Hepatocyte (in vitro differentiated cells): ENCODE results near the gene CROCC.

Experiments used
- CTCF ChIP-seq: fragments of 200-600 bp; sonication (generic); IDR thresholded peaks from 2 replicates; pipeline ENCODE4 v1.5.1; 2016; ENCODE audit warnings: antibody characterized with exemption, mild to moderate bottlenecking; ENCODE audit not compliant: poor library complexity
- EZH2phosphoT487 ChIP-seq: fragments of 200-600 bp; sonication (generic); IDR thresholded peaks from one replicate; pipeline ENCODE4 v1.6.1; 2018; ENCODE audit warnings: antibody characterized with exemption, mild to moderate bottlenecking, low read depth, moderate library complexity; ENCODE audit not compliant: unreplicated experiment, severe bottlenecking

- TF ChIP-seq CTCF (no peak), EZH2phosphoT487 (no peak)
These were observed 75.1 kb downstream of the CROCC start for GRCh38 chr1:16996845-16997244.
